SH-SY5Y (cell line): ENCODE measurements around the gene SF3A2.

Source experiments
- GATA2 ChIP-seq: IDR thresholded peaks from 2 replicates; pipeline ENCODE4 v1.6.1; 2011; ENCODE audit warnings: mild to moderate bottlenecking, low read depth, low read length
- GATA3 ChIP-seq: IDR thresholded peaks from 2 replicates; pipeline ENCODE4 v1.6.1; 2011; ENCODE audit warnings: low read depth, mild to moderate bottlenecking, low read length, moderate library complexity

DNA sequence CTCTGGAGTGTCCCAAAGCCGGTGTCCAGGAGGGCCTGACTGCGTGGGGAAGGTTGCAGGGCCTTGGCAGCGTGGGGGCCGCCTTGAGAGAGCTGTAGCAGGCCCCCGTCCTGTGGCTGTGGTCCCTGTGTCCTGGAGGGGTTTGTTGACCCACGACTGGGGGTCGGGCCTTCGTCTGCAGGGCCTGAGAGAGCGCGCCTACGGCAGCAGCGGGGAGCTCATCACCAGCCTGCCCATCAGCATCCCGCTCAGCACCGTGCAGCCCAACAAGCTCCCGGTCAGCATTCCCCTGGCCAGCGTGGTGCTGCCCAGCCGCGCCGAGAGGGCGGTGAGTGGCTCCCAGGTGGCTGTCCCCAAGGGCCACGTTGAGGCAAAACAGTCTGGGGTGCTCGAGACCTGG lies 19.0 kb upstream of the SF3A2 start:
- TF ChIP-seq GATA2 (no peak), GATA3 (no peak)
